PC-3 (cell line): ENCODE data around the gene ELOVL2.

ENCODE experiments used
- EZH2 ChIP-seq: fragments of 300-600 bp; sonication (generic); IDR thresholded peaks from one replicate; pipeline ENCODE4 v1.6.1; 2017; ENCODE audit warnings: antibody characterized with exemption, mild to moderate bottlenecking, low read length; ENCODE audit not compliant: unreplicated experiment
- TF ChIP-seq, protein P1 (sequence below): fragments of 300-600 bp; sonication (generic); conservative IDR thresholded peaks from 2 replicates; pipeline ENCODE4 v1.5.1; 2017; ENCODE audit warnings: antibody characterized with exemption, low read depth, mild to moderate bottlenecking, low read length

DNA sequence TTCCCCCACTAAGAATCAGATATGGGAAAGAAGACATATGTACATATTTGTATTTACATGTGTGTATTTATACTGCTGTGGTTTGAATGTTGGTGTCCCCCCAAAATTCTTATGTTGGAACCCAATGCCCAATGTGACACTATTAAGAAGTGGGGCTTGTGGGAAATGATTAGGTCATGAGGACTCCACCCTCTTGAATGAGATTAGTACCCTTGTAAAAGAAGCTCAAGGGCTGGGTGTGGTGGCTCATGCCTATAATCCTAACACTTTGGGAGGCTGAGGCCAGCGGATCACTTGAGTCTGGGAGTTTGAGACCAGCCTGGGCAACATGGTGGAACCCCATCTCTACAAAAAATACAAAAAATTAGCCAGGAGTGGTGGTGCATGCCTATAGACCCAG is 45.6 kb upstream of the ELOVL2 start:
- TF ChIP-seq, protein P1, sequence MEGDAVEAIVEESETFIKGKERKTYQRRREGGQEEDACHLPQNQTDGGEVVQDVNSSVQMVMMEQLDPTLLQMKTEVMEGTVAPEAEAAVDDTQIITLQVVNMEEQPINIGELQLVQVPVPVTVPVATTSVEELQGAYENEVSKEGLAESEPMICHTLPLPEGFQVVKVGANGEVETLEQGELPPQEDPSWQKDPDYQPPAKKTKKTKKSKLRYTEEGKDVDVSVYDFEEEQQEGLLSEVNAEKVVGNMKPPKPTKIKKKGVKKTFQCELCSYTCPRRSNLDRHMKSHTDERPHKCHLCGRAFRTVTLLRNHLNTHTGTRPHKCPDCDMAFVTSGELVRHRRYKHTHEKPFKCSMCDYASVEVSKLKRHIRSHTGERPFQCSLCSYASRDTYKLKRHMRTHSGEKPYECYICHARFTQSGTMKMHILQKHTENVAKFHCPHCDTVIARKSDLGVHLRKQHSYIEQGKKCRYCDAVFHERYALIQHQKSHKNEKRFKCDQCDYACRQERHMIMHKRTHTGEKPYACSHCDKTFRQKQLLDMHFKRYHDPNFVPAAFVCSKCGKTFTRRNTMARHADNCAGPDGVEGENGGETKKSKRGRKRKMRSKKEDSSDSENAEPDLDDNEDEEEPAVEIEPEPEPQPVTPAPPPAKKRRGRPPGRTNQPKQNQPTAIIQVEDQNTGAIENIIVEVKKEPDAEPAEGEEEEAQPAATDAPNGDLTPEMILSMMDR, result no peak
- TF ChIP-seq EZH2, result no peak
